ENCODE measurements around the gene MACROD2. TPM values are rescaled to one million over a fixed set of nuclear protein-coding genes. Genes with fewer than 3 reads are reported as not detected.

MACROD2 gene
- polyA plus RNA-seq, 1 donor (not counting 4 experiments of a cell fraction or from before 2014, with no cell fraction given) = 0.71 TPM

GRCh38 chr20:15638816-15639215 lies 1643.5 kb downstream of the MACROD2 start:
- Histone ChIP-seq H3K36me3 (ENCODE audit: control insufficient read depth in 2 of 2, extremely low read depth in 1 of 2, insufficient read depth in 2 of 2, low read length in 2 of 2) (no peaks in the 10 kb centered on the region), H3K4me2 (ENCODE audit: control insufficient read depth, extremely low read depth, insufficient read depth, low read depth, low read length) (no peak overlapping the region), H4K20me1 (ENCODE audit: control insufficient read depth, extremely low read depth, insufficient read depth, low read length) (no peaks in the 10 kb centered on the region), H3K27me3 (ENCODE audit: control insufficient read depth, extremely low read depth, insufficient read depth, low read length) (no peaks in the 10 kb centered on the region), H3K79me2 (ENCODE audit: control insufficient read depth, insufficient read depth, low read length) (no peaks in the 10 kb centered on the region), H3K9me3 (ENCODE audit: control insufficient read depth, low read depth, low read length) (no peaks in the 10 kb centered on the region), H3K9me1 (ENCODE audit: control insufficient read depth, extremely low read depth, insufficient read depth, low read length) (no peaks in the 10 kb centered on the region), H3K9ac (ENCODE audit: control insufficient read depth, extremely low read depth, insufficient read depth, low read length) (no peak overlapping the region), H3K4me1 (ENCODE audit: control insufficient read depth, extremely low read depth, insufficient read depth, low read length) (no peaks in the 10 kb centered on the region), H3K27ac (ENCODE audit: control insufficient read depth, insufficient read depth, low read length) (no peak overlapping the region), H2AFZ (ENCODE audit: control insufficient read depth, low read length) (no peak overlapping the region), H3K4me3 (ENCODE audit: control insufficient read depth in 2 of 3, extremely low read depth in 1 of 3, insufficient read depth in 2 of 3, low read depth in 1 of 3, low read length in 3 of 3) (no peak overlapping the region)
- no peak for FAIRE-seq
- dilution Hi-C loops (cut with MboI; ENCODE audit: extremely low pct_ligation_motif_present, low sequenced_read_pairs) = no loop called here
- TF ChIP-seq CTCF (optimal IDR thresholded peaks at IDR 0.05 in 1 of 3, IDR thresholded peaks at IDR 0.05 in 1 of 3, conservative IDR thresholded peaks at IDR 0.05 in 1 of 3; ENCODE audit: extremely low read depth in 1 of 3, insufficient read depth in 2 of 3, low read length in 3 of 3) = no peak
- TF ChIP-seq EZH2 (IDR thresholded peaks at IDR 0.05; ENCODE audit: low read length) = no peak
- DNase-seq (ENCODE audit: low read depth, low spot score) = no peak

DNA sequence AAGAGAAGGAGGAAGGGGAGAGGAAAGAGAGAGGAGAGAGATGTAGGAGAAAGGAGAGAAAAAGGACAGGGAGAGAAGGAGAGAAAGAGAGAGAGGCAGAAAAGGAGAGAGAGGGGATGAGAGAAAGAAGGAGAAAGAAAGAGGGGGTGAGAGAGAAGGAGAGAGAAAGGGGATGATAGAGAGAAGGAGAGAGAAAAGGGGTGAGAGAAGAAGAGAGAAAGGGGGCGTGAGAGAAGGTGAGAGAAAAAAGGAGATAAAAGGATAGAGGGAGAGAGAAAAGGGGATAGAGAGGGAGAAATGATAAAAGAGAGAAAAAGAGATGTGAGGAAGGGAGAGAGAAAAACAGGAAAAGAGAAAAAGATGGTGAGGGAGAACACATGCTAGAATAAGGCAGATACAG lies 1644.5 kb downstream of the MACROD2 start:
- H3K4me3 ChIP-seq (ENCODE audit: control insufficient read depth in 2 of 3, extremely low read depth in 1 of 3, insufficient read depth in 2 of 3, low read depth in 1 of 3, low read length in 3 of 3) = no peak overlapping the region
- no peak overlapping the region for H3K27ac ChIP-seq (ENCODE audit: control insufficient read depth, insufficient read depth, low read length)
- H3K79me2 ChIP-seq (ENCODE audit: control insufficient read depth, insufficient read depth, low read length) = no peaks in the 10 kb centered on the region
- TF ChIP-seq EZH2 (IDR thresholded peaks at IDR 0.05; ENCODE audit: low read length) = no peak
- TF ChIP-seq CTCF (optimal IDR thresholded peaks at IDR 0.05 in 1 of 3, IDR thresholded peaks at IDR 0.05 in 1 of 3, conservative IDR thresholded peaks at IDR 0.05 in 1 of 3; ENCODE audit: extremely low read depth in 1 of 3, insufficient read depth in 2 of 3, low read length in 3 of 3) = no peak
- H3K9me1 ChIP-seq (ENCODE audit: control insufficient read depth, extremely low read depth, insufficient read depth, low read length) = no peaks in the 10 kb centered on the region
- H2AFZ ChIP-seq (ENCODE audit: control insufficient read depth, low read length) = no peak overlapping the region
- no peaks in the 10 kb centered on the region for H3K9me3 ChIP-seq (ENCODE audit: control insufficient read depth, low read depth, low read length)
- no peak overlapping the region for H3K9ac ChIP-seq (ENCODE audit: control insufficient read depth, extremely low read depth, insufficient read depth, low read length)
- H3K36me3 ChIP-seq (ENCODE audit: control insufficient read depth in 2 of 2, extremely low read depth in 1 of 2, insufficient read depth in 2 of 2, low read length in 2 of 2) = no peaks in the 10 kb centered on the region
- DNase-seq (ENCODE audit: low read depth, low spot score) (no peak), FAIRE-seq (no peak)
- no peak overlapping the region for H3K4me2 ChIP-seq (ENCODE audit: control insufficient read depth, extremely low read depth, insufficient read depth, low read depth, low read length)
- H4K20me1 ChIP-seq (ENCODE audit: control insufficient read depth, extremely low read depth, insufficient read depth, low read length) = no peaks in the 10 kb centered on the region
- dilution Hi-C loops (cut with MboI; ENCODE audit: extremely low pct_ligation_motif_present, low sequenced_read_pairs) = no loop called here
- H3K4me1 ChIP-seq (ENCODE audit: control insufficient read depth, extremely low read depth, insufficient read depth, low read length) = no peaks in the 10 kb centered on the region
- no peaks in the 10 kb centered on the region for H3K27me3 ChIP-seq (ENCODE audit: control insufficient read depth, extremely low read depth, insufficient read depth, low read length)
